NCI-H748 (cell line): Measurements from ENCODE around the gene MPRIP.
A peak's percentile ranks its signal among the peaks of the same experiment; 100 is the strongest.

Experiments used
- DNase-seq: peaks from one replicate; lab custom pipeline; 2025; ENCODE audit not compliant: unreplicated experiment; lab: John Stamatoyannopoulos, UW

The MPRIP gene

DNA sequence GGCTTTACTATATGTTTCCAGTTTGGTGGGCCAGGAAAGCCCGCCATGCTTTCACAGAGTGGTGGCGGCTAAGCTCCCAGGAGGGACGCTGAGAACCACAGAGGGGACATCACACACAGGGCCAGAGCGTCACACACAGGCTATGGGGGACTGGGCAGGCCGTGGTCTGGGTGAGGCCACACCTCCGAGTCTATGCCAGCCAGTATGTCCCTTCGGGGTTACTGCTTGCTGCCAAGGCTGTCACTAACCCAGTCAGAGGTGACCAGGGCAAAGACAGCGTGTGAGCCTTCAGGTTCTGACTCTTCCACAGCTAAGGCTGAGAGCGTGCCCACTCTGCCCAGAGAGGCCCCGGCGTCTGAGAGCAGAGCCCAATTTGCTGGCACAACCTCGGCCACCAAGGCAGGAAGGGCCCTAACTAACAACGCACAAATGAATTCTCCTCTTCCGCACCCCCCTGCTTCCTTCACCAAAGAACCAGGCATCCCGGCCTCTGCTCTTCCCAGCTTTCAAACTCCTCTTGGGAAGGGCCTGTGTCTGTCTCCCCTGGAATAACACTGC is 161.0 kb downstream of the MPRIP start:
- no peak for DNase-seq

DNA sequence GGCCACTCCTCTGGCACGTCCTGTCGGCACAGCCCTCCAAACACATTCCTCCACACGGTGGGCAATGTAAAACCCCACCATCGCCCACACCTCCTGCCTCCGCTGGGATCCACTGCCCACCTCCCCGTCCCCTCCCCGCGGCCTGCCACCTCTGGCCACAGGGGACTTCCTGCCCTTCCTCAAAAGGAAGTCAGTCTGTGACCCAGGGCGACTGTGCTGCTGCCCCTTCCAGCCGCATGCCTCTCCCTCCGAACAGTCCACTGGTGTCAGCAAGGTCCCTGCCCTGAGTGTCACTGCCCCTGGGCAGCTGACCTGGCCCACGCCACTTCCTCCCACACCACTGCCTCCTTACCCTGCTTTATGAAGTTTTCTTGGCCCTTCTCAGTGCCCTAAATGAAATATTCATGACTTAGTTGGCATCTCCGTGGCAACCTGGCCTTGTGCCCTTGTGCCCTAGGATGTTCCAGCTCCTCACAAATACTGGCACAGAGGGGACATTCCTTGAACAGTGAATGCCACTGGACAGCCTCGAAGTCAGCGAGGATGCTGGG is 161.9 kb downstream of the MPRIP start:
- DNase-seq: no peak

DNA sequence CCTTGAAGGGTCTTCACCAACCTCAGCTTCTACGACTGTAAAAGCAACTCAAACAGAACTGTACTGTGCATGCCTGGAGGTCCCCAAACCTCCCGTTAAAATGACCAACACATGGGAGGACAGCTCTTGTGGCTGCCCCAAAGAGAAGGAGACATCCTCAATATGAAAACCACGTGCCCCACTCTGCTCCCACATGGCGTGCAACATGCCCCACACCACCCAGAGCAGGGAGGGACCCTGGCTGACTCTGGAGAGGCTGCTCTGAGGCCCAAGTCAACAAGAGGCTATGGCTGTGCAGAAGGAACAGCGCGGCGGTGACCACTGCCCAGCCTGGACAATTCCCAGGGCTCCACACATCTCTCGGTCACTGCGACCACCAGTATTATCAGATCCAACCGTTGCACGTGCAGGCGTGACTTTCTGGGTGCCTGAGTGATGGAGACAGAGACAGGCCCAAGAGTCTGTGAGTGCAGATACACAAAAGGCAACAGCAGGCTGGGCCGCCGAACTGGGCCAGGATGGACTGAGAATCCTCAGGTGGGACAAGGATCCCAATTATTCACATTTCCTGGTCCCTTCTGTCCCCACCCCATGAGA is 162.5 kb downstream of the MPRIP start:
- DNase-seq: no peak

DNA sequence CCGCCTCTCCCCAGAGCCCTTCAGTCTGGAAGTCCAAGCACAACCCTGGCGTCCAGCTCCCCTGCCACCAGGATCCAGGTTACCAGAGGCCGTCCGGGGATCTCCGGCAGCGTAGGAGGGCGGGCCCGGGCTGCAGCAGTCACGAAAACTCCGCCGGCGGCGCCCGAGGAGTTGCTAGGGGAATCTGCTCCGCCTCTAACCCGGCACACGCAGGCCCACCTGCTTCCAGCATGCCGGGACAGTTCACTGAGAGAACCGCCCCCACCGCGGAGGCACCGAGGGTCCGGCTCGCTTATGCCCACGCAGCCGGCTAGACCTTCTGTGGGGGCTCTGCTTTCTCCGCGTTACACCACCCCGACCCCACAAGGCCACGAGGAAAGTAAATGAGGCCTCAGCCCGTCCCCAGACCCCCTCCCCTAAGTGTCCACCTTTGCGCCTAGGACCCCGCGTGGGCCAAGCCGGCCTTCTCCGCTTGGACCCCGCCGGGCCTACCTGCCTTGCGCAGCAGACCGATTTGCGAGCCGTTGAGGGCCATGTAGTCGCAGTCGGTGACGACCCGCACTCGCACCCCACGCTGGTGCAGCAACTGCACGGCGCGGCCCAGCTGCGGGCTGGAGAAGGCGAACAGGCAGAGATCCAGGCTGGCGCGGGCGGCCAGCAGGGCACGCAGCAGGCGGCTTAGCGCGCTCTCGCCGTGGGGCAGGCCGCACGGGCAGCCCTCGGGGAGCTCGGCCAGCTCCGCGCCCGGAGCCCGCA is 163.3 kb downstream of the MPRIP start:
- DNase-seq: peak; percentile 71

DNA sequence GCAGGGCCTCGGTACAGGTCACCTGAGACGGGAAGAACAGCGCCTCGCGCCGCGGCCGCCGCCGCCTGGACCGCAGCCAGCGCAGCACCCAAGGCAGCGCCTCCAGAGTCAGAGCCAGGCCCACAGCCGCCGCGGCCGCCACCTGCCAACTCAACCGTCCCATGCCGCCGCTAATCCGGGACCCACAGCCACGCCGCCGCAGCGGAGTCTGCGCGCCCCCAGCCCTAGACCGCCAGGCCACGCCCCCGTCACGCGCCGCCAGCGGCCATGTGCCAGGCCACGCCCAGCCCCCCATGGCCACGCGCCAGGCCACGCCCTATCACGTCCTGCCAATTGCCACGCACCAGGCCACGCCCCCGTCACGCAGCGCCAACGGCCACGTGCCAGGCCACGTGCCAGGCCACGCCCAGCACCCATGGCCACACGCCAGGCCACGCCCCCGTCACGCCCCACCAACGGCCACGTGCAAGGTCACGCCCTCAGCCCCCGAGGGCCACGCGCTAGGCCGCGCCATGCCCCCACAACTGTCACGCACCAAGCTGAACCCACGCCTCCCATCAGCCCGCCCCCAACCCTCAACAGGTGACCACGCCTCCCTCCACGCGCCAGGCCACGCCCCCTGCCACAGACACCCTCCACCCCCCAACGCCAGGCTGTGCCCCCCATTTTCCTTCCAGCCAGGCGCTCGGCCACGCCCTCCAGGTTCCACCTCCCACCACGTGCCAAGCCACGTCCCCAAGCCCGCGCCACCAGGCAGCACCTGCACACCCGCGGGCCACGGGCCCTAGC is 164.1 kb downstream of the MPRIP start, which contains the start of gene PLD6:
Gene PLD6, minus strand, starts transcription at position 210 of the 789 bp plus-strand sequence. Its CDS starts 47 bp downstream, at position 163.
- peak; percentile 85 for DNase-seq

DNA sequence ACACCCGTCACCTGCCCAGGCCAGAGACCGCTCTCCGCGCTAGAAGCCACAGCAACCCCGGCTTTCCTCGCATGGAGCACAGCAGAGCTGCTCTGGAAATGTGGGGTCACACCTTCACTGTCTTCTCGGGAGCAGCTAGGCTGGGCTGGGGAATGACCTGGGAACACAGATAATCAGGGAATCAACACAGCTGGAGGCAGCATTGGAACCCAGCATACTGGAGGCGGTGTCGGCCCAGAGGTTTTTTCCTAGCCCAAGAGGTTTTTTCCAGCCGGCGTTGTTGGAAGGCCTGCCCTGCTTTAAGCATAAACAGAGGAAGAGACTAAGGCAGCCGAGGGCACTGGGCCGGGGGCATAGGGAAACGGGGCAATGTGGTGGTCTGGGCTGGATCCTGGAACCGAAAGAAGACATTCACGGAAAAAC is 164.7 kb downstream of the MPRIP start:
- DNase-seq: no peak

DNA sequence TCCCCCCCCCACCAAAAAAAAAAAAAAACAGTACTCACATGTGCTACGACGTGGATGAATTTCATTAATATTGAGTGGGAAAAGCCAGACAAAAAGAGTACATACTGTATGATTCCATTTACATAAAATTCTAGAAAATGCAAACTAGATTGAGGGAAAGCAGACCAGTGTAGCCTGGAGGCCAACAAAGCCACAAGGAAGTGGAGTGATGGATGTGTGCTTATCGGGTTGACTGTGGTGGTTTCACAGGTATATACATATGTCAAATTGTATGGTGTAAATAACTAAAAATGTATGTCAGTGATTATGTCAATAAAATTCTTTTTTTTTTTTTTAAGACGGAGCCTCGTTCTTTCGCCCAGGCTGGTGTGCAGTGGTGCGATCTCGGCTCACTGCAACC is 165.7 kb downstream of the MPRIP start:
- no peak for DNase-seq

DNA sequence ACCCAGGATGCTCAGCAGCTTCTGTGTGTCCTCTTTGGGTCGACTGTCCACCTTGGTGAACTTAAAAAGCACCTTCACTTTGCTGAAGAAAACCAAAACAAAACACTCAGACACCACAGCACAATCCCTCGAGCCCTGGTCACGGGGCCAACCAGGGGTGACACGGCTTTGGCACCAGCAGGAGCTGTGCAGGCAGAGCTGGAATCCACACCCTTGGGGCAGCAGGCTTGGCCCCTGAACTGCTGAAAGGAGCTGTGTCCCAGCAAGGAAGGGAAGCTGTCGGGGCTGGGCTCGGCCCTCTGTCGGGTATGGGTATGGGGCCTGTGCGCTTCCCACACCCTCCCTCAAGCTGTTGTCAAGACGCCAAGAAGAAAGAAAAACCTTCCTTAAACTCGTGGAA is 171.5 kb downstream of the MPRIP start:
- DNase-seq: no peak

DNA sequence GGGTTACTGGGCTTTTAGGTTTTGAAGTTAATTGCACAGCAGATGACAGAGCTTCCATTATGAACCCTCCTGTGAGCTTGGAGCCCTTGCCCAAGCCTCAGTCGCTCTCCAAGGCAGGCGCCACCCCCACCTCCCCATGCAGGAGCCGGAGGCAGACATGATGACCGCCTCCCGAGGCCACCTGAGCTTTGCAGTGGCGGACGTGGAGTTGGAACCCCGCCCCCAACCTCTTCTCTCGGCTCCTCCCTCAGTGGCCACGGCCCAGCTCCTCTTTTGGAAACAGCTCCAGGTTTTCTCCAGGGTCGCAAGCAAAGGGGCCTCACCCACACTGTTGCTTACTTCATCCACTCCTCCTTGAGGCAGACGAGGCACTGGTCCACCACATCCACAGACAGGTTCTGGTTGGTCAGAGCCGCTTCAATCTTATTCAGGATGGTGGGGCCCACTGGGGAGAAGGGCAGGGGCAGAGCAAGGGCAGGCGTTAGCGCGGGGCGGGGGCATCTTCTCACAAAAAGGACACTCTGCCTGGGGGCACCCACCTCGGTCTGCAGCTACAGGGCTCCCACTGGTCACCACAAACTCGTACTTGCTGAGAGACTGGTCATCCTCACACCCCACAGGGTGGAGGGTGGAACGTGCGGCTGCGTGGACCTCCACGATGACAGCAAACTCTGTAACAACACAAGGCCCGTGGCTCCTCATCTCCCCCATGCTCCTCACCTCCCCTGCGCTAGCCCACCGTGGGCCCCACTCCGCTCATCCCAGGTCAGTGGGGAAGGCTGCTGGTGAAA is 172.6 kb downstream of the MPRIP start:
- DNase-seq: no peak

DNA sequence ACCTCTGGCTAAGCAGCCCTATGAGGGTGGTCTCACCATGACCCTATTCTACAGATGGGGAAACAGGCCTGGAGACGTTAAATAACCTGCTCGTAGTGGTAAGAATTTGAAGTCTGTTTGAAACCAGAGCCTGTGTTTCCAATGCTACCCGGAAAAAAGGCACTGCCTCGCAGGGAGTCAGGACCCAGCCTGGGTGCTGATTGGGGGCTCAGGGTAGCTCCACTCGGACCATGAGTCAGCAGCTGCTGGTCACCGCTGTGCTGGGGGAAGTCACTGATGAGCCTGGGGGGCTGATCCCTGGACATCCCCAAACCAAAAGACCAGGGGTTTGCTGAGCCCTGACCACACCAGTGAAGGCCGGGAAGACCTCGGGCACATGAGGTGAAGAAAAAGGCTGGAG is 173.3 kb downstream of the MPRIP start:
- DNase-seq: no peak

DNA sequence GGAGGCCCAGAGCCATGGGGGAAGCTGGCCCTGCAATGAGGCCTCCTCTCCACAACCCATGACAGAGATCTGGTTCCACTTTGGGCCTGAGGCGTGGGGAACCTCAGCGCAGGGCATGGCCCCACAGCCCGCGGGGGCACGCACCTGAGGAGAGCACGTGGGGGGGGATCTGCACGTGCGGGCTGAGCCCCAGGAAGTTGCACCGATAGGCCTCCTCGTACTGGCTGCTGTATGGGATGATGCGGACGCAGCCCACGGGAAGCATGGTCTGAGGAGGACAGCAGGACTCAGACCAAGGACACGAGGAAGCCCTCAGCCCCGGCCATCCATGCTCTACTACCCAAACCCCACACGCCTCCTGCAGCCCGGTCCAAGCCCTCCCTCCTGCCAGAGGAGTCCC is 174.0 kb downstream of the MPRIP start:
- DNase-seq: no peak

DNA sequence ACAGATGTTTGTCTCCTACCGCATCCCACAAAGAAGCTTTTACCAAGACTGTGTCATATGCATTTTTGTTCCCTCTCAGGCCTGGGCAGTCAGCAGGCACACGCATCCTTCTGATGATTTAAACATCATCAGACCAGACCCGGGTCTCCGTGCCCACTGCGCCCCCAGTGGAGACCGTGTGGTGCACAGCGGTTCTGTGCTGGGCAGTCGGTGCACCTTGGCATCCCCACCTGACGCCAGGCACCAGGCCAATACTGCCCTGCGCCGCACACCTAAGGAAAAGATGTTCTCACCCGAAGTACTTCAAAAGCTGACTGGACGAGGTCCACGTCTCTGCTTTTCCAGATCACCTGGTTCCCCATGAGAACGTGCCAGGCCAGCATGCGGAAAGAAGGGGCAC is 174.5 kb downstream of the MPRIP start:
- DNase-seq: no peak

DNA sequence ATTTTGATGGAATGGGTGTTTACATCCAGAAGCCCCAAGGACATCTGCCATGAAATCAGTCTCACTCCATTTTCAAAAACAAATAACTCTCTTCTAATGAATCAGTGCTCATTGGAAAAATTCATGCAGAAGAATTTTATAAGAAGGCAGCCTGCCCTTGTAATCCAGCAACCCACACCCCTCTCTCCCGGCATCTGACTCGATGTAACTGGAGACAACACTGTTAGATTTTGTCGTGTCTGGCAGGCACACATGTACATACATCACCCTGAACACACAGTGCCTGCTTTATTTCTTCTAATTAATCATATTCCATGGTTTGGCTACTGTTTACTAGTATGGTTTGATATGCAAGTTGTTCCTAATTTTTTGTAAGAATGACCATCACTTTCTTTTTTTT is 175.7 kb downstream of the MPRIP start:
- DNase-seq: no peak

DNA sequence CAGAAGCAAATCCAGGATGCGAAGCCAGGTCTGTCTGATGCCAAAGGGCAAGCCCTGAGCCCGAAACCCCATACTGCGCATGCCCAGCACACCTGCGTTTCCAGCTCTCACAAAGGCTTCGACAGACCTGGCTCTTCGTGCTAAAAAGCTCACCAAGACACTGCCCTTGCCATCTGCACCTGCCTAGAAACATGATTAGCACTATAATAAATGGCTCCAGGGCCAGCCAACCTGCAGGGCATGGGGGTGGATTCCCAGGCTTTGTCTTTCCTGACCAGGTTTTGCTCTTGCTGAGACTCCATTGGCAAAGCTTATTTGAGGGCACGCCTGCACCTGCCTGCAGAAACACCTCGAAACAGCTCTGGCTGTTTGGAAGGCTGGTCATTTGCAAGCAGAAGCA is 178.3 kb downstream of the MPRIP start:
- no peak for DNase-seq

DNA sequence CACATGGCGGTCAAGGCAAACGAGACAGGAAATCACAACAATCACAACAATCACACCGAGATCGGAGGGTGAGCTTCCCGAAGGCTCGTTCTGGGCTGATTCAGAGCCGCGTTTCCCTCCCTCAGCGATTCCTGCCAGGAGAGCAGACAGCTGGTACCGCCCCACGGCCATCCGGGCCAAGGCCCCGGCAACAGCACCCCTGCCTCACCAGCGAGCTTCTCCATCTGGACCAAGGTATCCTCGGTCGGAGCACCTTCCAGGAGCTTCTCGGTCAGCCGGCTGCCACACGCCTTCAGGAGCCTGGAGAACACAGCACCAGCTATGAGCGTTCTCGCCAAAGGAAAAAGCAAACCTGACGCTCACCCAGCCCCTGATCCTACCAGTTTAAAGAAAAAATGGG is 179.1 kb downstream of the MPRIP start:
- DNase-seq: no peak

DNA sequence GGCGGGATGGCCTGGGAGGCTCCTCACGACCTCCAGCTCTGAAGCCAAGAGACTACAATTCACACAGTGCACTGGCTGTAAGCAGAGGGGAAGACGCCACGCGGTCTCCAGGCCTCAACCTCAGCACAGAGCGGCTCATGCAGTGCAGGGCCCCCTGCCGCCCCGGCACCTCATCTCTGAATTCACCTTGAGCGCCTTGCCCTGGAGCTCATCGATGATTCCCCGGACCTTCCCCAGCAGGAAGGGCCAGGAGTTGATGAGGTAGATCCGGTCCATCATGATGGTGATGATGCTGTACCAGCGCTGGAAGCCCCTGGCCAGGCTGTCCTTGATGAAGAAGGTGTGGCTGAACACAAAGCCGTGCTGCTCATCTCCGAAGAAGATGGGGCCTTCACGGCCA is 181.5 kb downstream of the MPRIP start:
- DNase-seq: no peak

DNA sequence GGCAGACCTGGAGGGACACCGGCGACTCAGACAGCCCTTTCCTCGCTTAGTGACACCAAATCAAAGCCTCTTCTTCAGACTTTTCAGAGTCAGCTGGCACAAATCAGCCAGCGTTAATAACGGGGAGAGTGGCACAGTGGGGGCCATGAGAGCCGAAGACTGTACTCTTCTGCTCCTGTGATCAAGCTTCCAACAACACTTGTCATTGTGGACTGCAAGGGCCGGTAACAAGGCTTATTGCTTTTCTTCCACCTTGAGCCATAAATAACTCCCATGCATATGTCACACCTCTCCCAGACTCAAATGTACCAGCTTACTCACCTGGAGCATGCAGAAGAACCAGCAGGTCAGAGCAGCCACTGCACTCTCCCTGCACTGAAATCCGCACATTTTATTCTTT is 181.9 kb downstream of the MPRIP start:
- no peak for DNase-seq

DNA sequence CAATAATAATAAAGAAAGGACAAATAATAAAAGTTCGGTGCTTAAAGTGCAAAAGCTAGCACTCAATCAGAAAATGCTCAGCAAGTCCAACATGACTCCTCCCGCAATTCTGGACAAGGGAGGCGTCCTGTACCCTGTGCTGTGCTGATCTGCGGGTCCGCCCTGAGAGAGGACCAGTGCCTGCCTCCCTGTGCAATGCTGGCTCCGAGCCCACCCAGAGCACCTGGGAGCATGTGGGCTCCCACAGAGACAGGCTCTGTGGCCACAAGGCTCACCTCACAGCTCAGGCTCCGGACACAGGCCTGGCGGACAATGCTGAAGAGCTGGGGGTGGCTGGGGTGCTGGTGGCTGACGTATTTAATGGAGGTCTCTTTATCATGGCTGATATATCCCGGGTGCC is 183.6 kb downstream of the MPRIP start:
- DNase-seq: no peak

DNA sequence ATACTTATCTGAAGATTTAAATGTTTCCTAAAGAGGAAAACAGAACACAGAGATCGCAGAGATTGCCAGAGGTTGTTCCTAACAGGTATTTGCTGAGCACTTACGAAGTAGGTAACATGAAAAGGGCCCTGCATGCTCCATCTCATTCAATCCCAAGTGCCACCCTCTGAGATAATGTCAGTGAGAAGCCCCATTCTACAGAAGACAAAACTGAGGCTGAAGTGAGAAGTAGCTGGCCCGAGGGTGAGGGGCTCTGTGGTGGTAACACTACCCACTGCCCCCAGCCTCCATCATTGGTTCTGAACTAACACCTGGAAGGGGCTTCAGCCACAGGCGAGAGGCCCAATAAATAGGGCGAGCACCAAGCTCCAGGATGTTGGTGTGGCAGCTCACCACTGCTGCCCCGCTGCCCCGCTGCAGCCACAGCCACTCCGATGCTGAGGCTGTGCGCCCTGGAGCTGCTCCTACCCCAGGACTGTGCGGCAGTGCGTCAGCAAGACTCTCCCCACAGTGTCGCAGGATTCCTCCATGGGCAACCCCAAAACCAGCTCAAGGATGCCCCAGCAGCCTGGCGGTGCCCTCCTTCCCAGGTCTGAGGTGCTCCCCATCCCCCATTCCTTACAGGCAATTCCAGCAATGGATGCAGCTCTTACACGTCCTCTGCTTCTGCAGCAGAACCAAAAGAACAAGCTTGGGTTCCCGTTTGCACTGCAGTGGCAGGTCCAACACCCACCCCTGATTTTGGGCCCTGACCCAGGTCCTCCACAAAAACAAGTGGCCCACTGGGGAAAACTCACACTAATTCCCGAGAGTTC is 184.4 kb downstream of the MPRIP start:
- DNase-seq: no peak
